Naive thymus-derived CD4-positive, alpha-beta T cell (primary cell): ENCODE results near the gene ZC3H18. TPM values are rescaled to one million over a fixed set of nuclear protein-coding genes. Genes with fewer than 3 reads are reported as not detected.
A peak's percentile ranks its signal among the peaks of the same experiment; 100 is the strongest.

ENCODE experiments used
- ATAC-seq: fragments of 150-1000 bp; cut with Tn5 transposase; 2 replicates; pipeline ENCODE4 v1.10.0; 2021; ENCODE audit warnings: mild to moderate bottlenecking, moderate library complexity
- CTCF ChIA-PET: fragments of 350-600 bp; sonication (Branson Sonifier 250); formaldehyde crosslinking; loops from one replicate; lab custom pipeline; 2021; ENCODE audit warnings: antibody characterized with exemption; lab: Charles Lee
- POLR2A ChIA-PET: fragments of 350-600 bp; sonication (Branson Sonifier 250); formaldehyde crosslinking; loops from one replicate; lab custom pipeline; 2021; ENCODE audit warnings: antibody characterized with exemption, inconsistent platforms; lab: Charles Lee
- DNase-seq, 9 donors: peaks; one replicate each; pipeline versions ENCODE4 v3.0.0 to v3.0.0-alpha.2; 2020 to 2022; ENCODE audit warnings: mixed read lengths in 1 of 9
- H3K27ac ChIP-seq: one replicate; pipeline ENCODE4 v1.7.0; 2013; ENCODE audit warnings: mild to moderate bottlenecking, low read depth, low read length, moderate library complexity
- H3K27me3 ChIP-seq, 2 donors: one replicate each; pipeline ENCODE4 v1.7.0; 2013; ENCODE audit warnings: low read length in 2 of 2, mild to moderate bottlenecking in 2 of 2, moderate library complexity in 2 of 2; ENCODE audit not compliant: control insufficient read depth in 2 of 2, insufficient read depth in 2 of 2
- H3K36me3 ChIP-seq, 3 experiments: 1 replicate in 2 of 3; 2 replicates in 1 of 3; pipeline ENCODE4 v1.7.0; 2013; ENCODE audit warnings: low read length in 3 of 3, mild to moderate bottlenecking in 3 of 3, moderate library complexity in 1 of 3; ENCODE audit not compliant: insufficient read depth in 3 of 3, control insufficient read depth in 2 of 3
- H3K4me1 ChIP-seq, 2 donors: one replicate each; pipeline ENCODE4 v1.7.0; 2013; ENCODE audit warnings: low read length in 2 of 2, mild to moderate bottlenecking in 2 of 2, moderate library complexity in 1 of 2; ENCODE audit not compliant: control insufficient read depth in 2 of 2, insufficient read depth in 2 of 2
- H3K4me3 ChIP-seq: 2 replicates; pipeline ENCODE4 v1.7.0; 2013; ENCODE audit warnings: mild to moderate bottlenecking, low read length
- H3K9me3 ChIP-seq, 3 experiments: 1 replicate in 2 of 3; 2 replicates in 1 of 3; pipeline ENCODE4 v1.7.0; 2013; ENCODE audit warnings: low read length in 3 of 3; ENCODE audit not compliant: control insufficient read depth in 2 of 3
- H3K27ac Mint-ChIP-seq, 9 donors: one replicate each; pipeline ENCODE4 v1.8.0; 2020 to 2022; ENCODE audit warnings: mixed read lengths in 9 of 9, mild to moderate bottlenecking in 8 of 9, moderate library complexity in 5 of 9, inconsistent platforms in 2 of 9
- H3K27me3 Mint-ChIP-seq, 5 donors: one replicate each; pipeline ENCODE4 v1.8.0; 2021 to 2022; ENCODE audit warnings: mixed read lengths in 5 of 5, mild to moderate bottlenecking in 1 of 5
- H3K36me3 Mint-ChIP-seq, 5 donors: one replicate each; pipeline ENCODE4 v1.8.0; 2020 to 2022; ENCODE audit warnings: mixed read lengths in 5 of 5, mild to moderate bottlenecking in 3 of 5, inconsistent platforms in 1 of 5
- H3K4me1 Mint-ChIP-seq, 7 donors: one replicate each; pipeline ENCODE4 v1.8.0; 2020 to 2022; ENCODE audit warnings: mixed read lengths in 7 of 7, mild to moderate bottlenecking in 3 of 7, inconsistent platforms in 1 of 7
- H3K4me3 Mint-ChIP-seq, 10 donors: one replicate each; pipeline ENCODE4 v1.8.0; 2020 to 2022; ENCODE audit warnings: mild to moderate bottlenecking in 10 of 10, mixed read lengths in 10 of 10, moderate library complexity in 6 of 10, inconsistent platforms in 2 of 10
- H3K9me3 Mint-ChIP-seq, 11 donors: one replicate each; pipeline ENCODE4 v1.8.0; 2020 to 2022; ENCODE audit warnings: mixed read lengths in 11 of 11, mild to moderate bottlenecking in 4 of 11, inconsistent platforms in 1 of 11, moderate library complexity in 1 of 11
- intact Hi-C, 2 donors: fragments of 100-400 bp; cut with micrococcal nuclease; formaldehyde crosslinking; loops; one replicate each; pipeline ENCODE4 v1.15.1; 2023
- polyA plus RNA-seq, 2 donors: library from polyadenylated mRNA; unstranded; fragments of 300-500 nt; fragmentation: Illumina TruSeq; gene quantifications; one replicate each; pipeline ENCODE4 v1.2.3, GENCODE V29; 2021
- total RNA-seq, 6 experiments: library from RNA in 5 of 6; stranded (reverse) in 5 of 6; gene quantifications; 1 replicate in 5 of 6; 2 replicates in 1 of 6; pipeline ENCODE4 v1.2.3 and lab custom pipeline; 2021 to 2026

ZC3H18 gene
- total and polyA plus RNA-seq, 7 experiments from 2014 or later = 11.0 to 97.8 (median 78.2) TPM

DNA sequence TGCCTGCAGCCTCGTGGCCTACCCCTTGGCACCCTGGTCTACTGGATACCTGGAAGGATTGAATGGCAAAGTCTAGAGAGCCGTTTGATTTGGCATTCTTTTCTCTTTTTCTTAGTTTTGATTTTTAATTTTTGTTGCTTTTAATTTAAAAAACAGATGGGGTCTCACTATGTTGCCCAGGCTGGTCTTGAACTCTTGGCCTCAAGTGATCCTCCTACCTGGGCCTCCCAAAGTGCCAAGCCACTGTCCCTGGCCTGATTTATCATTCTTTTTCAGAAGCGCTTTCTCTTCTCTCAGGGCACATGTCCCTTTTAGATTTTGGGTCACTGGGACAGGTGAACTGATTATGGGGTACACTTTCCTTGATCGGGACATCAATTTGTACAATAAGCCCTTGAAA lies 10.8 kb downstream of the ZC3H18 start:
- Mint-ChIP-seq H3K27ac (peak overlapping the region in 2 of 9 donors; percentile 16 to 59), H3K27me3 (no peaks in the 10 kb centered on the region), H3K4me3 (peak overlapping the region in 1 of 10 donors; percentile 6), H3K36me3 (peaks cover 7 to 40% (median 10%) of the 10 kb centered on the region in 5 donors), H3K4me1 (peaks cover 24 to 69% (median 56%) of the 10 kb centered on the region in 7 donors), H3K9me3 (peaks cover 0 to 2% (median 0%) of the 10 kb centered on the region in 11 donors)
- Histone ChIP-seq H3K4me3 (no peak overlapping the region), H3K4me1 (peaks cover 0 to 4% of the 10 kb centered on the region in 2 donors), H3K27ac (no peak overlapping the region), H3K9me3 (no peaks in the 10 kb centered on the region), H3K27me3 (no peaks in the 10 kb centered on the region), H3K36me3 (peaks cover 0 to 89% (median 10%) of the 10 kb centered on the region in 3 experiments)
- DNase-seq = no peak
- intact Hi-C loops = no loop called here
- ATAC-seq = no peak
- CTCF ChIA-PET = no interaction called here
- POLR2A ChIA-PET = no interaction called here

GRCh38 chr16:88582912-88583575 lies 12.8 kb downstream of the ZC3H18 start:
- Histone ChIP-seq H3K4me1 (peaks cover 0 to 4% of the 10 kb centered on the region in 2 donors), H3K9me3 (no peaks in the 10 kb centered on the region), H3K36me3 (peaks cover 4 to 88% (median 13%) of the 10 kb centered on the region in 3 experiments), H3K4me3 (no peak overlapping the region), H3K27me3 (no peaks in the 10 kb centered on the region), H3K27ac (no peak overlapping the region)
- CTCF ChIA-PET = interaction anchor here (0.8 to 1.1 kb wide), 2 partner anchors 9 to 13 kb away, joined by 3 read pairs; partner anchors contain the start of gene ZC3H18
- no peak for ATAC-seq
- H3K4me3 Mint-ChIP-seq = peak overlapping the region in 1 of 10 donors; percentile 19
- H3K9me3 Mint-ChIP-seq = peaks cover 0 to 2% (median 0%) of the 10 kb centered on the region in 11 donors
- peak overlapping the region in 1 of 9 donors; percentile 42 for H3K27ac Mint-ChIP-seq
- POLR2A ChIA-PET = no interaction called here
- no peak for DNase-seq
- H3K27me3 Mint-ChIP-seq = no peaks in the 10 kb centered on the region
- peaks cover 4 to 41% (median 10%) of the 10 kb centered on the region in 5 donors for H3K36me3 Mint-ChIP-seq
- intact Hi-C loops = no loop called here
- peaks cover 25 to 57% (median 50%) of the 10 kb centered on the region in 7 donors for H3K4me1 Mint-ChIP-seq

- H3K4me1 Mint-ChIP-seq = peaks cover 31 to 53% (median 41%) of the 10 kb centered on the region in 7 donors
These were observed 14.5 kb downstream of the ZC3H18 start for GRCh38 chr16:88584676-88585075.

GRCh38 chr16:88585269-88585668 lies 15.1 kb downstream of the ZC3H18 start:
- H3K36me3 ChIP-seq = peaks cover 4 to 88% (median 13%) of the 10 kb centered on the region in 3 experiments
- Mint-ChIP-seq H3K4me3 (no peak overlapping the region), H3K9me3 (no peaks in the 10 kb centered on the region), H3K27ac (peak overlapping the region in 3 of 9 donors; percentile 38 to 68 (median 56)), H3K4me1 (peaks cover 29 to 49% (median 37%) of the 10 kb centered on the region in 7 donors), H3K27me3 (no peaks in the 10 kb centered on the region), H3K36me3 (peaks cover 11 to 48% (median 20%) of the 10 kb centered on the region in 5 donors)
- intact Hi-C loops = no loop called here
- H3K27me3 ChIP-seq = no peaks in the 10 kb centered on the region
- no peaks in the 10 kb centered on the region for H3K9me3 ChIP-seq
- no peak overlapping the region for H3K27ac ChIP-seq
- ChIA-PET CTCF (interaction anchor here (0.6 kb wide), 1 partner anchor 1459 kb away, joined by 3 read pairs; no protein-coding TSS in a partner anchor), POLR2A (no interaction called here)
- no peak for DNase-seq
- peaks cover 0 to 4% of the 10 kb centered on the region in 2 donors for H3K4me1 ChIP-seq
- H3K4me3 ChIP-seq = no peak overlapping the region
- no peak for ATAC-seq

More at GRCh38 chr16:88584676-88585075, 14.5 kb downstream of the ZC3H18 start:
- H3K36me3 ChIP-seq = peaks cover 4 to 88% (median 13%) of the 10 kb centered on the region in 3 experiments
- DNase-seq = no peak
- intact Hi-C loops = no loop called here
- Mint-ChIP-seq H3K9me3 (peaks cover 0 to 2% (median 0%) of the 10 kb centered on the region in 11 donors), H3K4me3 (no peak overlapping the region), H3K27ac (peak overlapping the region in 2 of 9 donors; percentile 65), H3K36me3 (peaks cover 11 to 45% (median 19%) of the 10 kb centered on the region in 5 donors), H3K27me3 (no peaks in the 10 kb centered on the region)
- ChIA-PET POLR2A (no interaction called here), CTCF (interaction anchor here (0.6 kb wide), 1 partner anchor 1460 kb away, joined by 3 read pairs; no protein-coding TSS in a partner anchor)
- H3K4me1 ChIP-seq = peaks cover 0 to 4% of the 10 kb centered on the region in 2 donors
- ATAC-seq = no peak
- H3K4me3 ChIP-seq = no peak overlapping the region
- H3K27me3 ChIP-seq = no peaks in the 10 kb centered on the region
- no peak overlapping the region for H3K27ac ChIP-seq
- H3K9me3 ChIP-seq = no peaks in the 10 kb centered on the region

GRCh38 chr16:88585927-88586581 lies 15.9 kb downstream of the ZC3H18 start:
- Mint-ChIP-seq H3K4me3 (peak overlapping the region in 1 of 10 donors; percentile 7), H3K27me3 (no peaks in the 10 kb centered on the region), H3K9me3 (no peaks in the 10 kb centered on the region), H3K27ac (peak overlapping the region in 2 of 9 donors; percentile 11 to 68), H3K36me3 (peaks cover 11 to 41% (median 20%) of the 10 kb centered on the region in 5 donors), H3K4me1 (peaks cover 26 to 41% (median 29%) of the 10 kb centered on the region in 7 donors)
- intact Hi-C loops = no loop called here
- DNase-seq (no peak), ATAC-seq (no peak)
- CTCF ChIA-PET = interaction anchor here (0.7 kb wide), 1 partner anchor 152 kb away, joined by 5 read pairs; no protein-coding TSS in a partner anchor
- H3K36me3 ChIP-seq = peaks cover 4 to 88% (median 13%) of the 10 kb centered on the region in 3 experiments
- peaks cover 0 to 4% of the 10 kb centered on the region in 2 donors for H3K4me1 ChIP-seq
- H3K27ac ChIP-seq = no peak overlapping the region
- H3K4me3 ChIP-seq = no peak overlapping the region
- POLR2A ChIA-PET = no interaction called here
- no peaks in the 10 kb centered on the region for H3K9me3 ChIP-seq
- H3K27me3 ChIP-seq = no peaks in the 10 kb centered on the region

GRCh38 chr16:88588148-88588547 lies 17.9 kb downstream of the ZC3H18 start:
- H3K36me3 Mint-ChIP-seq = peaks cover 11 to 40% (median 23%) of the 10 kb centered on the region in 5 donors
- H3K36me3 ChIP-seq = peaks cover 4 to 82% (median 13%) of the 10 kb centered on the region in 3 experiments
- H3K4me1 ChIP-seq = peaks cover 0 to 4% of the 10 kb centered on the region in 2 donors

More at GRCh38 chr16:88588148-88588547, 17.9 kb downstream of the ZC3H18 start:
- intact Hi-C loops = no loop called here
- H3K9me3 Mint-ChIP-seq = peaks cover 0 to under 1% (median 0%) of the 10 kb centered on the region in 11 donors
- Histone ChIP-seq H3K4me3 (no peak overlapping the region), H3K27me3 (no peaks in the 10 kb centered on the region), H3K27ac (no peak overlapping the region), H3K9me3 (no peaks in the 10 kb centered on the region)
- DNase-seq = no peak
- no peak for ATAC-seq
- peaks cover 26 to 40% (median 34%) of the 10 kb centered on the region in 7 donors for H3K4me1 Mint-ChIP-seq
- H3K27me3 Mint-ChIP-seq = no peaks in the 10 kb centered on the region
- ChIA-PET POLR2A (interaction anchor here (1.4 kb wide), 1 partner anchor 75 kb away, joined by 3 read pairs; the partner anchor contains the start of gene MVD), CTCF (no interaction called here)
- peak overlapping the region in 2 of 9 donors; percentile 12 to 58 for H3K27ac Mint-ChIP-seq
- H3K4me3 Mint-ChIP-seq = no peak overlapping the region
